Measurements from ENCODE around the gene CCDC27. TPM values are rescaled to one million over a fixed set of nuclear protein-coding genes. Genes with fewer than 3 reads are reported as not detected.

Gene CCDC27
- total RNA-seq, 1 experiment from 2014 or later, result not detected

DNA sequence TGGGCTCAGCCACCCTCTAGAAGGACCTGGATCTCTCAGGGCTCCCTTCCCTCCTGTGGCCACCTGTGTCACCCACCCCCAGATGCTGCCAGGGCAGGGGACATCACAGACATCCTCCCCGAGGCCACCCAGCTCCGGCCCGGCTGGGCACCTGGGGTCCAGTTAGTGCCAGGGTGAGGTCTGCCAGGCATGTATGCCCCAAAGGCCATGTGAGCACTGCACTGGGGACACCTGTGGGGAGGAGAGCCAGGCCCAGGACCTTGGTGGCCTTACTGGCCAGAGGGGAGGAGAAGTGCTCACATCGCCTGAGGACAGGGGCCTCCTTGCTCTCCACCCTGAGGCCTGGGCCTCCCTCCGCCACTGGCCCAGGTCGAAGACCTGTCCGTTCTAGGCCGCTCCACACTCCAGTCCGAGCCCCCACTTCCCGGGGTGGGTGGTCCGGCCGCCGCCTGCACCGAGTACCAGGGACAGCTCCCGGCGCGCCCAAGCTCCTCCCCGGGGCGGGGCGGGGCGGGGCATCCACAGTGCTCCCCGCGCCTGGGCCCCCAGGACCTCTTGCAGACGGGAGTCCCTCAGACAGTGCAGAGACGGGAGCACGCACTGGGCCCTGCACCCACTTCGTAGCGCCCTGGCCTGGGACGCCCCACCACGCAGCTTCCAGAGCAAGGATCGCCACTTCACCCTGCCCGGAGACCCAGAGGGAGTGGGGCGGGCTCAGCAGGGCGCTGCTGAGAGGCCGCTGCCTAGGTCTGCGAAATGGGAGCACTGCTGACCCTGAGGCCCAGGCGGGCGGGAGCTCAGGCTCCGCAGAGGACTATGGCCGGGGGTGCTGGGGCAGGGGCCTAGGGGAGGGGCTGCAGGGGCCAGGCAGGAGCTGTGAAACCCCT lies 34.3 kb upstream of the CCDC27 start:
- DNase-seq (ENCODE audit: low read depth), result no peak

DNA sequence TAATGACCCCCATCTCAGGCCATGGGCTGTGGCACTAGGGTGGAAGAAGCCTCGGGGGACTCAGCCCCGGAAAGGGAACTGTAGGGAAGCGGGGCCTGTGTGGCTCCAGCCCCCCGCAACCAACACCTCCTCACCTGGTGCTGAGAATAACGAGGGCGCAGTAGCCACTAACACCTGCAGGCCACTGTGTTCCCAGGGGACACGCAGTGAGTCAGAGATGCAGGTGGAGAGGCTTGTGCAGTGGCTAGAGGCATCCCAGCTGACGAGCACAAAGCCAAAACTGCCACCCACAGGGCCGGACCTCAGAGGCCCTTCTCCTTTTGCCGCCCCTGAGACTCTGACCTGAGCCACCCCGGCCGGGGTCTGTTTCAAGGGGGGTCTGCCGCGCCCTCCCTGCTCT lies 33.5 kb upstream of the CCDC27 start:
- DNase-seq (ENCODE audit: low read depth), result no peak

DNA sequence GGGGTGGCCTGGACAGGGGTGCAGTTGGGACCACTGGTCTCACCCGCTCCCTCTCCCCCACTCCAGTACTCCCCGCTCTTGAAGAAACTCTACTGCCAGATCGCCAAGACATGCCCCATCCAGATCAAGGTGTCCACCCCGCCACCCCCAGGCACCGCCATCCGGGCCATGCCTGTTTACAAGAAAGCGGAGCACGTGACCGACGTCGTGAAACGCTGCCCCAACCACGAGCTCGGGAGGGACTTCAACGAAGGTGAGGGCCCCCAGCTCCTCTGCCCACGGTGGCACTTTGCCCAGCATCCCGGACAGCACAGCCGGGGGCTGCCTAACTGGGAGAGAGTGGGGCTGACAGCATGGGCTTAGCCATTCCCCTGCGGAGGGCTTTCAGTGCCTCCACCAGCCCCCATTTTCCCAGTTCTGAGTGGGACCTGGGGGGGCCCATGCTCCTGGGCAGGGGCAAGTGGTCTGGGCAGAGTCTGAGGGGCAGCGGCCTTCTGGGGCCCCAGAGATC lies 30.2 kb upstream of the CCDC27 start:
- no peak for DNase-seq (ENCODE audit: low read depth)

DNA sequence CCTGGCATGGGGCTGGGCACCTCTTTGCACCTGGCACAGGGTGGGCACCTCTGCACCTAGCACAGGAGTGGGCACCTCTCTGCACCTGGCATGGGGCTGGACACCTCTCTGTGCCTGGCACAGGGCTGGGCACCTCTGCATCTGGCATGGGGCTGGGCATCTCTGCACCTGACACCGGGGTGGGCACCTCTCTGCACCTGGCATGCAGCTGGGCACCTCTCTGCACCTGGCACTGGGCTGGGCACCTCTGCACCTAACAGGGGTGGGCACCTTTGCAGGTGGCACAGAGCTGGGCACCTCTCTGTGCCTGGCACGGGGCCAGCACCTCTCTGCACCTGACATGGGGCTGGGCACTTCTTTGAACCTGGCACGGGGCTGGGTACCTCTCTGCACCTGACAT lies 29.4 kb upstream of the CCDC27 start:
- DNase-seq (ENCODE audit: low read depth), result no peak

DNA sequence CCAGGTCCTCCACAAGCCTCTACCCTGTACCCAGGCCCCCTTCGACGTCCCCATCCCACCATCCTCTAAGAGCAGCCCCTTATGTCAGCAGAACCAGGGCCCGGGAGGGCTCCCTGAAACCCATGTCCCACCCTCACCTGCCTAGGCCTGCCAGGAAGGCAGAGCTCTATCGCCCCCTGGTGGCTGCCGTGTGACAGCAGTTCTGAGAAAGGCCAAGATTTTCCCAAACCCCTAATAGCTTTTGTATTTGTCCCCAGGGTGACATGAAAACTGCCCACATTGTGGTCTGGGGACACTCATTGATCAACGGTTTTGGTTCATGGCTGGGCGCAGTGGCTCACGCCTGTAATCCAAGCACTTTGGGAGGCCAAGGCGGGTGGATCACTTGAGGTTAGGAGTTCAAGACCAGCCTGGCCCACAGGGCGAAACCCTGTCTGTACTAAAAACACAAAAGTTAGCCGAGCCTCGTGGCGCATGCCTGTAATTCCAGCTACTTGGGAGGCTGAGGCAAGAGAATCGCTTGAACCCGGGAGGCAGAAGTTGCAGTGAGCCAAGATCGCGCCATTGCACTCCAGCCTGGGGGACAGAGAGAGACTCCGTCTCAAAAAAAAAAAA lies 27.7 kb upstream of the CCDC27 start:
- DNase-seq (ENCODE audit: low read depth), result peak; percentile 42

DNA sequence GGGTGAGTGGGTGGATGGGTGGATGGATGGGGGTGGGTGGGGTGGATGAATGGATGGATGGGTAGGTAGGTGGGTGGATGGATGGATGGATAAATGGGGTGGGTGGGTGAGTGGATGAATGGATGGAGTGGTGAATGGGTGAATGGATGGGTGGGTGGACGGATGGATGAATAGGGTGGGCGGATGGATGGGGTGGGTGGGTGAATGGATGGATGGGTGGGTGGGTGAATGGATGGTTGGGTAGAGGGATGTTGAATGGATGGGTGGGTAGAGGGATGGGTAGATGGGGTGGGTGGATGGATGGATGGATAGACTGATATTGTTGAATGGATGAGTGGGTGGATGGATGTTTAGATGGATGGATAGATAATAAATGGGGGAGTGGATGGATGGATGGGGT lies 26.9 kb upstream of the CCDC27 start:
- no peak for DNase-seq (ENCODE audit: low read depth)

DNA sequence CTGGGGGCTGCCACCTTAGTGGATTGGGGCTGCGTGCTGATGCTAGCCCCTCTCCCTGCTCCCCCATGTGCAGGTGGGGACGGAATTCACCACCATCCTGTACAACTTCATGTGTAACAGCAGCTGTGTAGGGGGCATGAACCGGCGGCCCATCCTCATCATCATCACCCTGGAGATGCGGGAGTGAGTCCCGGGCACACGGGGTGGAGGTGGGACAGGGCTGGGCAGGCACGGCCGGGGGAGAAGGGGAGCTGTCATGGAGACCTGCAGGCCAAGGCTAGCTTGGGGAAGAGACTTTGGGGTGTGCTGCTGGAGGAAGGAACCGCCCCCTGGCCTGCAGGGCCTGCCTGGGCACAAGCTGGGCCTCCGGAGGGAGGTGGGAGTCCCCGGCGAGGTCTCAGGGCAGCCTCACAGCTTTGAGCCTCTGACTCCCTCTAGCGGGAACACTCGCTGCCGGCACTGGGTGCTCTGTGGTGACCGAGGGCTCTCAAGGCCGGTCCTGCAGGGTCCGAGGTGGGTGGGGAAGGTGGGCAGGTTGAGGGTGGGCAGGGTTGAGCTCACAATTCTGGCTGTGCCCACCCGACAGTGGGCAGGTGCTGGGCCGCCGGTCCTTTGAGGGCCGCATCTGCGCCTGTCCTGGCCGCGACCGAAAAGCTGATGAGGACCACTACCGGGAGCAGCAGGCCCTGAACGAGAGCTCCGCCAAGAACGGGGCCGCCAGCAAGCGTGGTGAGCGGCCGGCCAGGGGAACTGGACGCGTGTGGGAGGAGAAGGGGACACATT lies 25.0 kb upstream of the CCDC27 start:
- peak; percentile 20 for DNase-seq (ENCODE audit: low read depth)

DNA sequence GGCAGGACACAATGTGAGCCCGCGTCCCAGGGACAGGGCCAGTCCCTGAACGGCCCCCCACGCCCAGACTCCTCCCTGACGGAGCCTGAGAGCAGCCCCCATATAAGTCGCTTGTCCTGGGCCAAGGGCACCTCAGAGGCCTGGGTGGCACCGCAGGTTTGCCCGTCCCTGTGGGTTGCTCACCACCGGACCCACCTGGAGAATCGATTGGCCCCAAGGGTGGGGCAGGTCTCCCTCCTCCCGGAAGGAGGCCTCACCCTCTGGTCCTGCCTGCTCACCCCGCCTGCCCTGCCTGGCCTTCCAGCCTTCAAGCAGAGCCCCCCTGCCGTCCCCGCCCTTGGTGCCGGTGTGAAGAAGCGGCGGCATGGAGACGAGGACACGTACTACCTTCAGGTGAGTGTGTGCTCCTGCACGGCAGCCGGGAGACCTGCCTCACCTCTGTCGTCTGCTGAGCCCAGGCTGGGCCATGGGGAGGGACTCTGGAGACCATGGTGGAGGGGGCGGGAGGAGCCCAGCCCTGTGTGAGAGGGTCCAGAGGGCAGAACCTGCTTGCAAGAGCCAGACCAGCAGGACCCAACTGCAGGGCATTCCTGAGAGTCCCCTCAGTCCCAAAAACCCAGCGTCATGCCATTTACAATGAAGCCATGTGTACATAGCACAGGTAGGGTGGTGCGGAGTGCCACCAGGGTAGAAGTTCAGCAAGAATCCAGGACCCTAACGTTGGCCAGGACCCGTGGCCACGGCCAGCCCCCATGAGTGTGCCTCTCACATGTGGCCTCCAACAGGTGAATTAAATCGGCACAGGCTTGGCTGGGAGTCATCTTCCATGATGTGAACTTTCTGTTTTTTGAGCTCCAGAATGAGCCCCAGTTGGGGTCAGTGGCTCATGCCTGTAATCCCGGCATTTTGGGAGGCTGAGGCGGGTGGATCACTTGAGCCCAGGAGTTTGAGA lies 24.1 kb upstream of the CCDC27 start:
- no peak for DNase-seq (ENCODE audit: low read depth)

DNA sequence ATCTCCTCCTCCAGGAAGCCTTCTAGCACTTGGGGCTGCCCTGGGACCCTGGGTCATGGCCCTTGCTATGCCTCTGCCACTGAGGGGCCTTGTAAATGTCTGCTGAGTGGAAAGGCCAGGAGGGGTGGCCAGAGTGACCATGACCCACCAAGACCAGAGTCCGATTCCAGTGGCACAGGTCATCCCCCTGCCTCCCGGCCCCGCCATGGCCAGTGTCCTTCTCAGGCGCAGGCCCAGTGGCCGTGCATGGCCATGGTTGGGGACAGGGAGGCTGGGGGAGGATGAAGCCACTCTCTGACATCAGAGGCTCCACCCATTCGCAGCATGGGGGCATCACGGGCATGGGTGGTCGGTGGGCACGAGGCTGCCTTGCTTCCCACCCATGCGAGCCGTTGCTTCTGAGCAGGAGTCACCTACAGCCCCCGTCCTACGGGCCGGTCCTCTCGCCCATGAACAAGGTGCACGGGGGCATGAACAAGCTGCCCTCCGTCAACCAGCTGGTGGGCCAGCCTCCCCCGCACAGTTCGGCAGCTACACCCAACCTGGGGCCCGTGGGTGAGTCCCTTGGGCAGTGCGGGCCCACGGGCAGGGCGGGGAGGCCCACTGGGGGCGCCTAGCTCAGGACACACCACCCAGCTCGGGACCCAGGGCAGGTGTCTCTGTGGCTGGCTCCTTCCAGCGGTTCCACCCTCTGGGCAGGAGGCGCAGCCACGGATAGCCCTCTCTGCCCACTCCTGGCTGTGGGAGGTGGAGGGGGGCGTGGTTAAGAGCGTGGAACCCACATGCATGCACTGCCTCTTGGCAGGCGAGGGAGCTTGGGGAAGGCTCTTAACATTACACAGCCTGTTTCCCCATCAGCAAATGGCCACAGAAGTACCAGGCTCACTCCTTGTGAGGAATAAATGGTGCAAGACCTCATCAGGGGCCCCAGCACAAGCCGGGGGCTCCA lies 22.4 kb upstream of the CCDC27 start:
- DNase-seq (ENCODE audit: low read depth), result no peak

DNA sequence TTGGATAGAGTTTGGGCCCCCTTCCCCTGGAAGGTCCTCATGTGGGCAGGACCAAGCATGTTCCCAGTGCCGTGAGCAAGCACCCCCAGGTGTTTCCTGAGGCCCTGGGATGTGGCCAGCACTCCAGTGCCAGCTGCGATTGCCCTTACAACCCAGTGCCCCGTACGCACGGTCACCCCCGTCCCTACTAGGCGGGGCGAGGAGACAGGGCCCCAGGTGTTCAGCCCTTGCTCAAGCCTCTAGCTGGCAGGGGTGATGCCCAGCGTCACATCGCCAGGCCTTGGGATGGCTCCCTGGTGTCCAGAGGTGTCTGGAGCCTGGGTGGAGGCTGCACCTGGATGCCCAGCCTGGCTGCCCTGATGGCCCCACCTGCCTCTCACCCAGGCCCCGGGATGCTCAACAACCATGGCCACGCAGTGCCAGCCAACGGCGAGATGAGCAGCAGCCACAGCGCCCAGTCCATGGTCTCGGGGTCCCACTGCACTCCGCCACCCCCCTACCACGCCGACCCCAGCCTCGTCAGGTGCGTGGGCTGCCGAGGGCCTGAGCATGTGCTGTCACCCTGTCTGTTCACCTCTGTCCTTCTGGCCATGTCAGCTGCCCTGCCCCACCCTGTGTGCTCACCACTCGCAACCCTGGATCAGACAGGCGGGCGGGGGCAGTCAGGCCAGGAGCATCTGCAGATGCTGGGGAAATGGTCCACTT lies 21.6 kb upstream of the CCDC27 start:
- no peak for DNase-seq (ENCODE audit: low read depth)

DNA sequence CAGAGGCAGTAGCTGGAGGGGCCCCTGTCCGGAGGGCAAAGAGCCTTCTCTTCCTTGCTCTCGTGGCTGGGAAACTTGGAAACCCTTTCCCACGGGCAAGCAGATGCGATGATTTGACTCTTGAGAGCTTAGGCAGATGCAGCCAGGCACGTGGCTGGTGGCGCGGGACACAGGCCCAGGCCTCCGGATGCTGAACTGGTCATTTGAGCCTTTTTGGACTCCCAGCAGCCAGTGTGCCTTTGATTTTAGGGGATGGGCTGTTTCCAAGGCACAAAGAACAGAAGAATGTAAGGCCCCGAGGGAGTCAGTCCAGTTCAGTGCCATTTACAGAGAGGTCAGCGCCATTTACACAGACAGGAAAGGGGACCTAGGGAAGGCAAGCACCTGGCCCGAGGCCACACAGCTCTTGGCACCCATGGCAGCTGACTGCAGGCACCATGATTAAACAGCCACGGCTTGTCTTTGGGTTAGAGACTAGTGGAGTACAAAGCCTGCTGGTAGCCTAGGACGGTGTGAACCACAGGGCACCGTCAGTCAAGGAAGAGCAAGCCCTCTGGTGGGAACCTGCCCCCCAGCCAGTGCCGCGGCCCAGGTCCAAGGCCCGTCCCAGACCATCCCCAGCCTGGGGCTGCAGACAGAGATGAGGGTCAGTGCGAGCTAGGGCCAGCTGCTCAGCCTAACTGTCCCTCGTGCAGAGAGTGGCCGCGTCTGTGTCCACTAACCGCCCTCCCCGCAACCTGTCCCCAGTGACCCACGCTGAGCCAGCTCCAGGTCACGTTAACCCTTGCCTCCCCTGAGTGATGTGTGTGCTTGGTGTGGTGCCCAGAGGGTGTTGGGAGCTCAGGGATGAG lies 20.4 kb upstream of the CCDC27 start:
- no peak for DNase-seq (ENCODE audit: low read depth)

DNA sequence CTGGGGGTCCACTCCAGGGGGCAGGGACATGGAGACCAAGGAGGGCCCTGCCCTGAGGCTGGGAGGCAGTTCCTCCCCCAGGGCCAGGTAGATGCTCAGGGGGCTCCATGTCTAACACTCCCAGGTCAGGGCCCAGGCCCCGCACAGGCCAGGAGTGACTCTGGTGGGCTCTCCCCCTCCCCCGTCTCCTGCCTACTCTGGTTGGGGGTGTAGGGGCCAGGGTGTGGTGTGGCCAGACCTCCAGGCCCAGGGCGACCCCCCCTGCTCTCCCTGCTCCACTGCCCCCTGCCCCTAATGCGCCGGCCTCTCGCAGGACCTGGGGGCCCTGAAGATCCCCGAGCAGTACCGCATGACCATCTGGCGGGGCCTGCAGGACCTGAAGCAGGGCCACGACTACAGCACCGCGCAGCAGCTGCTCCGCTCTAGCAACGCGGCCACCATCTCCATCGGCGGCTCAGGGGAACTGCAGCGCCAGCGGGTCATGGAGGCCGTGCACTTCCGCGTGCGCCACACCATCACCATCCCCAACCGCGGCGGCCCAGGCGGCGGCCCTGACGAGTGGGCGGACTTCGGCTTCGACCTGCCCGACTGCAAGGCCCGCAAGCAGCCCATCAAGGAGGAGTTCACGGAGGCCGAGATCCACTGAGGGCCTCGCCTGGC lies 19.7 kb upstream of the CCDC27 start:
- no peak for DNase-seq (ENCODE audit: low read depth)

DNA sequence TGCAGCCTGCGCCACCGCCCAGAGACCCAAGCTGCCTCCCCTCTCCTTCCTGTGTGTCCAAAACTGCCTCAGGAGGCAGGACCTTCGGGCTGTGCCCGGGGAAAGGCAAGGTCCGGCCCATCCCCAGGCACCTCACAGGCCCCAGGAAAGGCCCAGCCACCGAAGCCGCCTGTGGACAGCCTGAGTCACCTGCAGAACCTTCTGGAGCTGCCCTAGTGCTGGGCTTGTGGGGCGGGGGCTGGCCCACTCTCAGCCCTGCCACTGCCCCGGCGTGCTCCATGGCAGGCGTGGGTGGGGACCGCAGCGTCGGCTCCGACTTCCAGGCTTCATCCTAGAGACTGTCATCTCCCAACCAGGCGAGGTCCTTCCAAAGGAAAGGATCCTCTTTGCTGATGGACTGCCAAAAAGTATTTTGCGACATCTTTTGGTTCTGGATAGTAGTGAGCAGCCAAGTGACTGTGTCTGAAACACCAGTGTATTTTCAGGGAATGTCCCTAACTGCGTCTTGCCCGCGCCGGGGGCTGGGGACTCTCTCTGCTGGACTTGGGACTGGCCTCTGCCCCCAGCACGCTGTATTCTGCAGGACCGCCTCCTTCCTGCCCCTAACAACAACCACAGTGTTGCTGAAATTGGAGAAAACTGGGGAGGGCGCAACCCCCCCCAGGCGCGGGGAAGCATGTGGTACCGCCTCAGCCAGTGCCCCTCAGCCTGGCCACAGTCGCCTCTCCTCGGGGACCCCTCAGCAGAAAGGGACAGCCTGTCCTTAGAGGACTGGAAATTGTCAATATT lies 19.0 kb upstream of the CCDC27 start:
- no peak for DNase-seq (ENCODE audit: low read depth)

DNA sequence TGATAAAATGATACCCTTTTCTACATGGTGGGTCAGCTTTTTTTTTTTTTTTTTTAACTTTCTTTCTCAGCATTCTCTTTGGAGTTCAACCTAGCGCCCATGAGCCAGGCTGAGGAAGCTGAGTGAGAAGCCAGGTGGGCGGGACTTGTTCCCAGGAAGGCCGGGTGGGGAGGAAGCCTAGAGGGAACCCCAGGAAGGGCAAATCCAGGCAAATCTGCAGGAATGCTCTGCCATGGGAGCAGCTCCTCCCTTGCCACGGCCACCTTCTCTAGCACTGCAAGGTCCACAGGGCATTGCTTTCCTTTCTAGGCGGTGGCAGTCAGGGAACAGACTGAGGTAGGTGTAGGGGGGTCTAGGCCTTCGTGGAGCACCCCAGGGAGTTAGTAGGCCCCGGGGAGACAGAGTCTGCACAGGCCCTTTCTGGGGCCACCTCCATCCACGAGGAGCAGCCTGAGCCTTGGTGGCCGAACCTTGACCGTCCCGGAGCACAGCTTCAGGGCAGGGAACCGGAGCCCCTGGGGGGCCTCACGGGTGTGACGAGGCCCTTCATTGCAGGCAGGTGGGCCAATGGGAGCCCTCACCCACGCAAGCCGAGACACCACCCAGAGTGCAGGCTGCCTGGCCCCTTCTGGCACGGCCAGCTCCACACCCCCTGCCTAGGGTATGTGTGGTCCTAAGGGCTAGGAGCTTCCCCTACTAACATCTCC lies 18.2 kb upstream of the CCDC27 start:
- DNase-seq (ENCODE audit: low read depth), result no peak

DNA sequence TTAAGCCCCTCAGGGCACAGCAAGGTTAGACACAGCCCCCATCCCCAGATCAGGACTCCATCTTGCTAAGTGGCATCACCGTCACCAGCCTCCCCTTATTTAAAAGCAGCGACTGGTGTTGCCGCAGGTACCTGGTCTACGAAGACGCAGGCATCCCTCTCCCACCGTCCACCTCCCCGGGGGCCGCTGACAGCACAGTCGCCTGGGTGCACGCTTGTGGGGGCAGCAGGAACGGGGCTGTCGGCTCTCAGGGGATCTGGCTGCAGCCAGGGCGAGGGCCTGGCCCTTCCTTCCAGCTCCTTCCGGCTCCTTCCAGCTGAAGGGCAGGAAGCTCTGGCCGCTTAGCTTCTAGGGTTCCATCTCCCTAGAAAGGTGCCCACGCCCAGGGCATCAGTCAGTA lies 17.6 kb upstream of the CCDC27 start:
- DNase-seq (ENCODE audit: low read depth), result no peak

DNA sequence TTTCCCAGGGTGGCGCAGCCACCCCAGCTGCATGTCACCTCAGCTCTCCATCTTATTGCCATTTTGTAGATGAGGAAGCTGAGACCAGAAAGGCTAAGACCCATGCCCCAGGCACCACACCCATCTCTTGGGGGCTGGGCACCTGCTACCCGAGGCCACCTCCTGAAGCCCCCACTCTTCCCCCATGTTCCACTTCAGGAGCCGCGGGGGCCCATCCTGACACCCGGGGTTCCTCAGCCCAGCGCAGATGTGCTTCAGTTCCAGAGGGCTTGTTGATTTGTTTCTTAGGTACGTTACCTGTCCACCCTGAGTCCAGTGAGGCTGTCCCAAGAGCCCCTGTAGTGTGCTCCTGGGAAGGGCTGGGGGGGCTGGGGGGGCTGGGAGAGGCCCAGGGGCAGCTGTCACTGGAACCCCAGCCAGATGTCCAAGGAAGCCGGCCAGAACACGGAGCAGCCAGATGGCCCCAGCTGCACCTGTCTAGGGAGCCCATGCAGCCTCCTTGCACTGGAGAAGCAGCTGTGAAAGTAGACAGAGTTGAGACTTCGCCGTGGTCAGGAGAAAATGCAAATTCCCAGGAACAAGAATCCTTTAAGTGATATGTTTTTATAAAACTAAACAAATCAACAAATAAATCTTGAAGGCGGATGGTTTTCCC lies 17.1 kb upstream of the CCDC27 start:
- no peak for DNase-seq (ENCODE audit: low read depth)
